GM19099 (cell line): ENCODE data around the gene SH3GL3.

Experiments
- POLR2A ChIP-seq: IDR thresholded peaks from 3 replicates; pipeline ENCODE4 v1.6.1; 2011; ENCODE audit warnings: low read depth; ENCODE audit not compliant: insufficient read length; ENCODE audit errors: extremely low read depth

SH3GL3 gene

GRCh38 chr15:83446904-83447709 is at the start of gene SH3GL3:
TSS of gene SH3GL3 (plus strand) at chr15:83447341. CDS start at chr15:83447534, 193 bp downstream.
- no peak for TF ChIP-seq POLR2A

GRCh38 chr15:83398626-83399025 is 48.5 kb upstream of the SH3GL3 start:
- TF ChIP-seq POLR2A, result no peak

GRCh38 chr15:83404121-83404520 is 43.0 kb upstream of the SH3GL3 start:
- TF ChIP-seq POLR2A, result no peak

- no peak for TF ChIP-seq POLR2A
These were observed 36.6 kb upstream of the SH3GL3 start for GRCh38 chr15:83410532-83410931.

- TF ChIP-seq POLR2A, result no peak
These were observed 34.0 kb upstream of the SH3GL3 start for GRCh38 chr15:83413054-83413719.

- TF ChIP-seq POLR2A, result no peak
These were observed 25.1 kb upstream of the SH3GL3 start for GRCh38 chr15:83422081-83422480.

GRCh38 chr15:83422541-83422940 is 24.6 kb upstream of the SH3GL3 start:
- no peak for TF ChIP-seq POLR2A

- TF ChIP-seq POLR2A, result no peak
These were observed 23.0 kb upstream of the SH3GL3 start for GRCh38 chr15:83424101-83424500.

- no peak for TF ChIP-seq POLR2A
These were observed 16.7 kb upstream of the SH3GL3 start for GRCh38 chr15:83430441-83430840.

- TF ChIP-seq POLR2A, result no peak
These were observed 15.6 kb upstream of the SH3GL3 start for GRCh38 chr15:83431521-83431920.

- TF ChIP-seq POLR2A, result no peak
These were observed 11.9 kb upstream of the SH3GL3 start for GRCh38 chr15:83435202-83435601.

- no peak for TF ChIP-seq POLR2A
These were observed 11.4 kb upstream of the SH3GL3 start for GRCh38 chr15:83435782-83436181.

- TF ChIP-seq POLR2A, result no peak
These were observed 10.5 kb upstream of the SH3GL3 start for GRCh38 chr15:83436513-83437158.

GRCh38 chr15:83443076-83443847 is 3.9 kb upstream of the SH3GL3 start:
- no peak for TF ChIP-seq POLR2A

- TF ChIP-seq POLR2A, result no peak
These were observed 2.2 kb upstream of the SH3GL3 start for GRCh38 chr15:83444936-83445335.

- no peak for TF ChIP-seq POLR2A
These were observed 1.5 kb upstream of the SH3GL3 start for GRCh38 chr15:83445643-83446042.

GRCh38 chr15:83446417-83446816 is 724 bp upstream of the SH3GL3 start:
- TF ChIP-seq POLR2A, result no peak
